Measurements from ENCODE around the gene MERTK. TPM values are rescaled to one million over a fixed set of nuclear protein-coding genes. Genes with fewer than 3 reads are reported as not detected.
A peak's percentile ranks its signal among the peaks of the same experiment; 100 is the strongest.
"Not testable (repeated sequence)": the region's sequence is repeated elsewhere in the genome, so short reads cannot be mapped to it uniquely, and the experiment has no call there.

Gene MERTK
- total RNA-seq, 4 donors from 2014 or later, result 13.2 to 47.4 (median 32.3) TPM

GRCh38 chr2:111903930-111904439, 5.6 kb downstream of the MERTK start:
- H3K4me3 ChIP-seq, result no peak overlapping the region
- no peak for TF ChIP-seq POLR2A (IDR thresholded peaks at IDR 0.05)
- H3K9me3 ChIP-seq, result no peaks in the 10 kb centered on the region
- H3K4me1 ChIP-seq, result peaks cover 0 to 100% (median 4%) of the 10 kb centered on the region in 3 donors
- 86 to 92% methylated on average over 2 to 5 of the region's 5 CpGs for WGBS, 2 donors (ENCODE audit: low coverage in 1 of 2)
- H3K27me3 ChIP-seq, result no peaks in the 10 kb centered on the region
- ATAC-seq, result no peak
- H3K36me3 ChIP-seq, result no peaks in the 10 kb centered on the region
- peak overlapping the region in 3 of 4 donors; percentile 60 to 72 (median 64) for H3K27ac ChIP-seq

- no peaks in the 10 kb centered on the region for H3K36me3 ChIP-seq
- peaks cover 0 to 100% (median 4%) of the 10 kb centered on the region in 3 donors for H3K4me1 ChIP-seq
- H3K4me3 ChIP-seq, result no peak overlapping the region
- H3K9me3 ChIP-seq, result no peaks in the 10 kb centered on the region
- TF ChIP-seq POLR2AphosphoS5 (IDR thresholded peaks at IDR 0.05) (no peak), CTCF (IDR thresholded peaks at IDR 0.05) (no peak), EP300 (IDR thresholded peaks at IDR 0.05) (no peak)
- peak; percentile 26 for ATAC-seq
- H3K27me3 ChIP-seq, result no peaks in the 10 kb centered on the region
- WGBS, 2 donors (ENCODE audit: low coverage in 1 of 2), result 70 to 100% methylated on average over 2 to 5 of the region's 10 CpGs
- peak overlapping the region in 3 of 4 donors; percentile 60 to 72 (median 64) for H3K27ac ChIP-seq
Observed at GRCh38 chr2:111904726-111905474, 6.5 kb downstream of the MERTK start.

- not testable (repeated sequence) for H3K36me3 ChIP-seq, H3K27me3 ChIP-seq, H3K9me3 ChIP-seq, ATAC-seq
- H3K27ac ChIP-seq, result peak overlapping the region in 3 of 4 donors; percentile 58 to 72 (median 64)
- 64 to 83% methylated on average over 4 to 5 of the region's 9 CpGs for WGBS, 2 donors (ENCODE audit: low coverage in 1 of 2)
- H3K4me1 ChIP-seq, result peaks cover 0 to 100% (median 4%) of the 10 kb centered on the region in 3 donors
- peak overlapping the region in 1 of 2 donors; percentile 8 for H3K4me3 ChIP-seq
Observed at GRCh38 chr2:111905475-111905869, 7.1 kb downstream of the MERTK start.

GRCh38 chr2:111905990-111906735, 7.8 kb downstream of the MERTK start:
- H3K4me3 ChIP-seq, result peak overlapping the region in 1 of 2 donors; percentile 8
- H3K27ac ChIP-seq, result peak overlapping the region in 3 of 4 donors; percentile 58 to 72 (median 64)
- no peaks in the 10 kb centered on the region for H3K36me3 ChIP-seq
- no peaks in the 10 kb centered on the region for H3K9me3 ChIP-seq
- TF ChIP-seq POLR2AphosphoS5 (IDR thresholded peaks at IDR 0.05), result peak; percentile 55
- TF ChIP-seq POLR2A (IDR thresholded peaks at IDR 0.05), result no peak
- 6 to 44% methylated on average over 3 to 4 of the region's 4 CpGs for WGBS, 2 donors (ENCODE audit: low coverage in 1 of 2)
- no peaks in the 10 kb centered on the region for H3K27me3 ChIP-seq
- ATAC-seq, result no peak
- H3K4me1 ChIP-seq, result peaks cover 0 to 100% (median 6%) of the 10 kb centered on the region in 3 donors

GRCh38 chr2:111908578-111908977, 10.2 kb downstream of the MERTK start:
- ATAC-seq, result peak; percentile 35
- WGBS, 2 donors (ENCODE audit: low coverage in 1 of 2), result 38 to 42% methylated on average over 1 of the region's 1 CpG
- Histone ChIP-seq H3K4me1 (peaks cover 0 to 79% (median 8%) of the 10 kb centered on the region in 3 donors), H3K36me3 (no peaks in the 10 kb centered on the region), H3K9me3 (no peaks in the 10 kb centered on the region), H3K4me3 (no peak overlapping the region), H3K27ac (peak overlapping the region; percentile 48 to 72 (median 52)), H3K27me3 (no peaks in the 10 kb centered on the region)
- TF ChIP-seq EP300 (IDR thresholded peaks at IDR 0.05) (no peak), CTCF (IDR thresholded peaks at IDR 0.05) (no peak), POLR2AphosphoS5 (IDR thresholded peaks at IDR 0.05) (no peak), POLR2A (IDR thresholded peaks at IDR 0.05) (no peak)

- Histone ChIP-seq H3K4me1 (peaks cover 0 to 74% (median 8%) of the 10 kb centered on the region in 3 donors), H3K36me3 (no peaks in the 10 kb centered on the region), H3K27ac (peak overlapping the region in 3 of 4 donors; percentile 40 to 72 (median 52)), H3K9me3 (no peaks in the 10 kb centered on the region), H3K27me3 (no peaks in the 10 kb centered on the region), H3K4me3 (no peak overlapping the region)
- no peak for ATAC-seq
- WGBS, 2 donors (ENCODE audit: low coverage in 1 of 2), result 78 to 100% methylated on average over 1 to 3 of the region's 3 CpGs
- TF ChIP-seq CTCF (IDR thresholded peaks at IDR 0.05) (no peak), EP300 (IDR thresholded peaks at IDR 0.05) (no peak), POLR2A (IDR thresholded peaks at IDR 0.05) (no peak), POLR2AphosphoS5 (IDR thresholded peaks at IDR 0.05) (no peak)
Observed at GRCh38 chr2:111909079-111909478, 10.7 kb downstream of the MERTK start.

GRCh38 chr2:111909997-111910396, 11.6 kb downstream of the MERTK start:
- not testable (repeated sequence) for ATAC-seq
- Histone ChIP-seq H3K4me1 (peaks cover 0 to 65% (median 4%) of the 10 kb centered on the region in 3 donors), H3K27ac (peak overlapping the region in 1 of 4 donors; percentile 72)

More at GRCh38 chr2:111909997-111910396, 11.6 kb downstream of the MERTK start:
- H3K27me3 ChIP-seq, H3K9me3 ChIP-seq, H3K36me3 ChIP-seq, H3K4me3 ChIP-seq: not testable (repeated sequence)
- 91 to 92% methylated on average over 2 to 4 of the region's 4 CpGs for WGBS, 2 donors (ENCODE audit: low coverage in 1 of 2)

Data from gastroesophageal sphincter (tissue), 4 donors.